MCF 10A (cell line): Measurements from ENCODE around the gene COMMD1. TPM values are rescaled to one million over a fixed set of nuclear protein-coding genes. Genes with fewer than 3 reads are reported as not detected.

ENCODE experiments used
- BruUV-seq: library from RNA; stranded (reverse); fragments of 400-500 nt; replicated peaks from 2 replicates; lab custom pipeline; 2021; lab: Mats Ljungman, UMichigan
- CTCF ChIA-PET: fragments of 300-600 bp; sonication (Branson Sonifier 250); formaldehyde crosslinking; extraction: SDS; loops from one replicate; lab custom pipeline; 2021; ENCODE audit warnings: antibody characterized with exemption, inconsistent platforms; lab: Yijun Ruan, JAX
- POLR2A ChIA-PET: fragments of 300-600, 350-650 bp; sonication (Branson Sonifier 250); formaldehyde crosslinking; extraction: SDS; loops from one replicate; lab custom pipeline; 2020; ENCODE audit warnings: antibody characterized with exemption, inconsistent platforms; lab: Yijun Ruan, JAX
- DNase-seq: peaks from one replicate; pipeline ENCODE4 v3.0.0-alpha.2; 2018; ENCODE audit not compliant: unreplicated experiment
- H3K27ac Mint-ChIP-seq: one replicate; pipeline ENCODE4 v1.8.0; 2022; ENCODE audit warnings: mild to moderate bottlenecking, low read depth, mixed read lengths; ENCODE audit not compliant: unreplicated experiment
- H3K27me3 Mint-ChIP-seq: one replicate; pipeline ENCODE4 v1.8.0; 2022; ENCODE audit warnings: mixed read lengths; ENCODE audit not compliant: insufficient read depth, unreplicated experiment
- H3K36me3 Mint-ChIP-seq: one replicate; pipeline ENCODE4 v1.8.0; 2022; ENCODE audit warnings: mild to moderate bottlenecking, moderate library complexity, mixed read lengths; ENCODE audit not compliant: insufficient read depth, unreplicated experiment
- H3K4me1 Mint-ChIP-seq: one replicate; pipeline ENCODE4 v1.8.0; 2022; ENCODE audit warnings: mixed read lengths; ENCODE audit not compliant: insufficient read depth, unreplicated experiment
- H3K4me3 Mint-ChIP-seq: one replicate; pipeline ENCODE4 v1.8.0; 2022; ENCODE audit warnings: mild to moderate bottlenecking, moderate library complexity, mixed read lengths; ENCODE audit not compliant: unreplicated experiment
- H3K9me3 Mint-ChIP-seq: one replicate; pipeline ENCODE4 v1.8.0; 2022; ENCODE audit warnings: mixed read lengths; ENCODE audit not compliant: unreplicated experiment
- CTCF ChIP-seq: fragments of 200-600 bp; IDR thresholded peaks from one replicate; pipeline ENCODE4 v1.8.0; 2022; ENCODE audit warnings: antibody characterized with exemption, mild to moderate bottlenecking; ENCODE audit not compliant: unreplicated experiment
- intact Hi-C: fragments of 100-400 bp; cut with micrococcal nuclease; formaldehyde crosslinking; loops from 2 replicates; pipeline ENCODE4 v1.14.1; 2022
- total RNA-seq: library from RNA; stranded (reverse); gene quantifications from 2 replicates; pipeline ENCODE4 v1.2.3, GENCODE V29; 2022

COMMD1 gene
- total RNA-seq, 1 experiment from 2014 or later: 33.8 TPM

- no peaks in the 10 kb centered on the region for H3K4me1 Mint-ChIP-seq
- no TSS peak for BruUV-seq
- TF ChIP-seq CTCF: no peak
- ChIA-PET POLR2A (no interaction called here), CTCF (no interaction called here)
- H3K27ac Mint-ChIP-seq: no peak overlapping the region
- no peak for DNase-seq
- H3K36me3 Mint-ChIP-seq: peaks cover 6% of the 10 kb centered on the region
- H3K4me3 Mint-ChIP-seq: no peak overlapping the region
- no peaks in the 10 kb centered on the region for H3K27me3 Mint-ChIP-seq
- intact Hi-C loops: no loop called here
- H3K9me3 Mint-ChIP-seq: no peaks in the 10 kb centered on the region
Observed at GRCh38 chr2:61926531-61927477, 21.3 kb downstream of the COMMD1 start.

- ChIA-PET POLR2A (interaction anchor here (1.2 kb wide), 1 partner anchor 30 kb away, joined by 3 read pairs; no protein-coding TSS in a partner anchor), CTCF (interaction anchor here (0.6 kb wide), 1 partner anchor 19 kb away, joined by 3 read pairs; no protein-coding TSS in a partner anchor)
- Mint-ChIP-seq H3K4me1 (no peaks in the 10 kb centered on the region), H3K27ac (no peak overlapping the region), H3K27me3 (no peaks in the 10 kb centered on the region), H3K9me3 (no peaks in the 10 kb centered on the region), H3K36me3 (peaks cover 6% of the 10 kb centered on the region), H3K4me3 (no peak overlapping the region)
- intact Hi-C loops: no loop called here
- no TSS peak for BruUV-seq
- no peak for DNase-seq
- no peak for TF ChIP-seq CTCF
Observed at GRCh38 chr2:61928826-61929461, 23.5 kb downstream of the COMMD1 start.

- H3K27me3 Mint-ChIP-seq: no peaks in the 10 kb centered on the region
- no peak overlapping the region for H3K4me3 Mint-ChIP-seq
- no peaks in the 10 kb centered on the region for H3K9me3 Mint-ChIP-seq
- TF ChIP-seq CTCF: no peak
- H3K36me3 Mint-ChIP-seq: peaks cover 4% of the 10 kb centered on the region
- no peak overlapping the region for H3K27ac Mint-ChIP-seq
- H3K4me1 Mint-ChIP-seq: no peaks in the 10 kb centered on the region
- BruUV-seq: no TSS peak
- ChIA-PET POLR2A (interaction anchor here (1.3 kb wide), 1 partner anchor 32 kb away, joined by 4 read pairs; no protein-coding TSS in a partner anchor), CTCF (interaction anchor here (0.7 kb wide), 1 partner anchor 317 kb away, joined by 3 read pairs; no protein-coding TSS in a partner anchor)
- no peak for DNase-seq
- intact Hi-C loops: no loop called here
Observed at GRCh38 chr2:61937098-61937497, 31.6 kb downstream of the COMMD1 start.

GRCh38 chr2:61937886-61938285 is 32.4 kb downstream of the COMMD1 start:
- ChIA-PET POLR2A (no interaction called here), CTCF (interaction anchor here (0.6 to 0.7 kb wide), 3 partner anchors 168 to 807 kb away, joined by 3 read pairs; no protein-coding TSS in a partner anchor)
- TF ChIP-seq CTCF: no peak
- H3K4me1 Mint-ChIP-seq: no peaks in the 10 kb centered on the region
- intact Hi-C loops: no loop called here
- no peak overlapping the region for H3K4me3 Mint-ChIP-seq
- no peak for DNase-seq
- no peaks in the 10 kb centered on the region for H3K27me3 Mint-ChIP-seq
- H3K36me3 Mint-ChIP-seq: peaks cover 4% of the 10 kb centered on the region
- H3K9me3 Mint-ChIP-seq: no peaks in the 10 kb centered on the region
- no TSS peak for BruUV-seq
- H3K27ac Mint-ChIP-seq: no peak overlapping the region
